SK-N-SH (cell line): ENCODE data around the gene LILRB3. TPM values are rescaled to one million over a fixed set of nuclear protein-coding genes. Genes with fewer than 3 reads are reported as not detected.

Experiments used
- CTCF ChIA-PET: fragments of 300-600, 350-600 bp; formaldehyde crosslinking; extraction: SDS; loops from one replicate; lab custom pipeline; 2021; lab: Yijun Ruan, JAX
- POLR2A ChIA-PET: fragments of 350-600 bp; sonication (Branson Sonifier 250); formaldehyde crosslinking; extraction: SDS; loops from one replicate; lab custom pipeline; 2020; ENCODE audit warnings: antibody characterized with exemption, inconsistent platforms; lab: Yijun Ruan, JAX
- DNase-seq: peaks from one replicate; pipeline ENCODE4 v3.0.0; 2012
- H2AFZ ChIP-seq: fragments of 200-600 bp; sonication (generic); 2 replicates; pipeline ENCODE4 v1.8.1; 2016; ENCODE audit warnings: antibody characterized with exemption, mild to moderate bottlenecking, low read depth
- H3F3A ChIP-seq: fragments of 200-600 bp; sonication (generic); replicated peaks from 2 replicates; pipeline ENCODE3; 2016; ENCODE audit warnings: antibody characterized with exemption, mild to moderate bottlenecking; ENCODE audit not compliant: insufficient read depth
- H3K27ac ChIP-seq, 2 experiments: fragments of 200-500 bp in 1 of 2; fragments of 200-600 bp in 1 of 2; sonication (Bioruptor generic) in 1 of 2; sonication (generic), shearing (Covaris generic) in 1 of 2; 2 replicates each; pipeline versions ENCODE4 v1.5.1 to v1.6.1; 2014 to 2016; ENCODE audit warnings: low read depth in 2 of 2, inconsistent platforms in 1 of 2, low read length in 1 of 2, mild to moderate bottlenecking in 1 of 2, mixed read lengths in 1 of 2
- H3K27me3 ChIP-seq: fragments of 200-600 bp; sonication (generic), shearing (Covaris generic); 2 replicates; pipeline ENCODE4 v1.6.1; 2016; ENCODE audit warnings: mixed run types; ENCODE audit not compliant: insufficient read depth
- H3K36me3 ChIP-seq, 2 experiments: fragments of 200-500 bp in 1 of 2; fragments of 200-600 bp in 1 of 2; sonication (Bioruptor generic) in 1 of 2; sonication (generic) in 1 of 2; replicated peaks in 1 of 2; 2 replicates each; pipeline versions ENCODE3 to v1.5.1; 2014 to 2016; ENCODE audit warnings: low read length in 1 of 2, mild to moderate bottlenecking in 1 of 2; ENCODE audit not compliant: insufficient read depth in 2 of 2, control insufficient read depth in 1 of 2
- H3K4me1 ChIP-seq, 2 experiments: fragments of 200-500 bp in 1 of 2; fragments of 200-600 bp in 1 of 2; sonication (Bioruptor generic) in 1 of 2; sonication (generic), shearing (Covaris generic) in 1 of 2; 2 replicates each; pipeline versions ENCODE4 v1.5.1 to v1.6.1; 2014 to 2016; ENCODE audit warnings: low read depth in 1 of 2, low read length in 1 of 2, mixed run types in 1 of 2; ENCODE audit not compliant: insufficient read depth in 2 of 2, control insufficient read depth in 1 of 2
- H3K4me2 ChIP-seq: fragments of 200-600 bp; sonication (generic), shearing (Covaris generic); 2 replicates; pipeline ENCODE4 v1.6.1; 2017; ENCODE audit warnings: mixed run types
- H3K4me3 ChIP-seq, 2 experiments: fragments of 200-500 bp in 1 of 2; fragments of 200-600 bp in 1 of 2; sonication (Bioruptor generic) in 1 of 2; sonication (generic), shearing (Covaris generic) in 1 of 2; 2 replicates each; pipeline versions ENCODE4 v1.5.1 to v1.8.1; 2014 to 2016; ENCODE audit warnings: low read depth in 2 of 2, inconsistent platforms in 1 of 2, low read length in 1 of 2, mild to moderate bottlenecking in 1 of 2, mixed read lengths in 1 of 2, moderate library complexity in 1 of 2
- H3K79me2 ChIP-seq: fragments of 200-600 bp; sonication (generic); 2 replicates; pipeline ENCODE4 v1.8.1; 2017; ENCODE audit warnings: mild to moderate bottlenecking; ENCODE audit not compliant: insufficient read depth
- H3K9ac ChIP-seq: fragments of 200-600 bp; sonication (generic); 2 replicates; pipeline ENCODE4 v1.6.1; 2017; ENCODE audit warnings: mixed run types
- H3K9me2 ChIP-seq: fragments of 200-600 bp; sonication (generic); 2 replicates; pipeline ENCODE4 v1.6.1; 2017; ENCODE audit warnings: mixed run types
- H3K9me3 ChIP-seq: fragments of 200-600 bp; sonication (generic); 2 replicates; pipeline ENCODE4 v1.6.1; 2017; ENCODE audit warnings: mixed run types, mild to moderate bottlenecking, moderate library complexity
- H4K20me1 ChIP-seq: fragments of 200-600 bp; sonication (generic); 2 replicates; pipeline ENCODE4 v1.6.1; 2017; ENCODE audit warnings: mild to moderate bottlenecking, mixed run types; ENCODE audit not compliant: insufficient read depth
- ELF1 ChIP-seq: IDR thresholded peaks from 2 replicates; pipeline ENCODE4 v1.4.0; 2012
- EP300 ChIP-seq, 2 experiments: IDR thresholded peaks; 2 replicates each; pipeline versions ENCODE4 v1.4.0 to v1.6.1; 2012; ENCODE audit warnings: borderline replicate concordance in 1 of 2, low read depth in 1 of 2, low read length in 1 of 2
- FOSL2 ChIP-seq: IDR thresholded peaks from 2 replicates; pipeline ENCODE4 v1.4.0; 2012; ENCODE audit warnings: low read depth, mild to moderate bottlenecking, moderate library complexity, borderline replicate concordance
- FOXJ3 ChIP-seq: sonication (generic); formaldehyde crosslinking; IDR thresholded peaks from 2 replicates; pipeline ENCODE4 v1.5.1; 2020; ENCODE audit warnings: mild to moderate bottlenecking, missing genetic modification reagents
- FOXM1 ChIP-seq: IDR thresholded peaks from 2 replicates; pipeline ENCODE4 v1.4.0; 2012; ENCODE audit warnings: low read depth, mild to moderate bottlenecking
- IRF3 ChIP-seq: fragments of 150-350 bp; IDR thresholded peaks from 2 replicates; pipeline ENCODE4 v1.6.1; 2016; ENCODE audit warnings: mild to moderate bottlenecking, low read depth, low read length
- JUND ChIP-seq: IDR thresholded peaks from 2 replicates; pipeline ENCODE4 v1.4.0; 2012
- MAX ChIP-seq: IDR thresholded peaks from 2 replicates; pipeline ENCODE4 v1.4.0; 2012; ENCODE audit warnings: low read depth
- MEF2A ChIP-seq: IDR thresholded peaks from 2 replicates; pipeline ENCODE4 v1.4.0; 2012; ENCODE audit warnings: low read depth, borderline replicate concordance
- MXI1 ChIP-seq: IDR thresholded peaks from 2 replicates; pipeline ENCODE4 v1.6.1; 2012; ENCODE audit warnings: mild to moderate bottlenecking, low read depth, low read length, improper control_type of control experiment
- PBX3 ChIP-seq: IDR thresholded peaks from 2 replicates; pipeline ENCODE4; 2012
- REST ChIP-seq: IDR thresholded peaks from 2 replicates; pipeline ENCODE4 v1.6.1; 2012; ENCODE audit warnings: mild to moderate bottlenecking, low read depth, low read length, moderate library complexity
- TAF1 ChIP-seq: IDR thresholded peaks from 2 replicates; pipeline ENCODE4 v1.6.1; 2012; ENCODE audit warnings: low read depth, mild to moderate bottlenecking, low read length, moderate library complexity, borderline replicate concordance
- TCF12 ChIP-seq: IDR thresholded peaks from 2 replicates; pipeline ENCODE4 v1.4.0; 2012
- YY1 ChIP-seq: IDR thresholded peaks from 2 replicates; pipeline ENCODE4 v1.4.0; 2012; ENCODE audit warnings: low read depth, mild to moderate bottlenecking
- ZBTB33 ChIP-seq: IDR thresholded peaks from 2 replicates; pipeline ENCODE4 v1.4.0; 2012; ENCODE audit warnings: low read depth, borderline replicate concordance
- WGBS: methylation state at CpG from one replicate; pipeline ENCODE4 v1.1.6; 2017; ENCODE audit warnings: low lambda C conversion rate; 5-methylcytosine and 5-hydroxymethylcytosine counted together
- polyA plus RNA-seq, 3 experiments: library from polyadenylated mRNA; depleted of rRNA; stranded (reverse); fragments of >200 nt; gene quantifications; 2 replicates each; pipeline ENCODE4 v1.2.3, GENCODE V29; 2012

LILRB3 gene
- polyA plus RNA-seq, 1 of the 3 experiments (the other 2 are of a cell fraction), result not detected

- H2AFZ ChIP-seq, result no peak overlapping the region
- CTCF ChIA-PET, result interaction anchor here (0.9 to 1.7 kb wide), 6 partner anchors 9 to 78 kb away, joined by 4 to 7 read pairs (median 5); no protein-coding TSS in a partner anchor
- H3K9me2 ChIP-seq, result no peaks in the 10 kb centered on the region
- no peak for TF ChIP-seq MEF2A
- peak; percentile 59 for TF ChIP-seq TCF12
- peak; percentile 74 for TF ChIP-seq MAX
- peak; percentile 76; the same call in 1 of the 2 replicates for TF ChIP-seq JUND
- no peak for TF ChIP-seq MXI1
- no peak for TF ChIP-seq ELF1
- peak; percentile 83 for TF ChIP-seq FOSL2
- no peak for TF ChIP-seq ZBTB33
- no peak for TF ChIP-seq FOXJ3
- TF ChIP-seq TAF1, result peak; percentile 60
- no peak for TF ChIP-seq IRF3
- peak in 1 of 2 experiments; percentile 57; a peak in 1 of 4 replicates for TF ChIP-seq EP300 (IDR thresholded peaks at IDR 0.05; ENCODE audit: borderline replicate concordance in 1 of 2, low read depth in 1 of 2, low read length in 1 of 2)
- H4K20me1 ChIP-seq, result no peaks in the 10 kb centered on the region
- POLR2A ChIA-PET, result interaction anchor here (0.6 to 4.1 kb wide), 3 partner anchors 12 to 19 kb away, joined by 3 to 50 read pairs (median 4); partner anchors contain the start of gene RPS9
- peak overlapping the region; percentile 94 to 97 for H3K27ac ChIP-seq
- whole genome bisulfite sequencing, result 6% methylated on average over 7 of the region's 12 CpGs
- no peak for DNase-seq
- peaks cover 0 to 15% of the 10 kb centered on the region in 2 experiments; a peak in 1 of 4 replicates for H3K4me1 ChIP-seq
- H3K4me2 ChIP-seq, result peak overlapping the region; percentile 90
- no peaks in the 10 kb centered on the region for H3K27me3 ChIP-seq
- H3K9me3 ChIP-seq, result no peaks in the 10 kb centered on the region
- H3K79me2 ChIP-seq, result peaks cover 69% of the 10 kb centered on the region
- H3K9ac ChIP-seq, result peak overlapping the region; percentile 92
- H3F3A ChIP-seq, result peaks cover 7% of the 10 kb centered on the region
- H3K36me3 ChIP-seq, result peaks cover 17 to 21% of the 10 kb centered on the region in 2 experiments
- peak overlapping the region; percentile 84 to 100 for H3K4me3 ChIP-seq
Measured at GRCh38 chr19:54188215-54188871, 34.5 kb downstream of the LILRB3 start.

GRCh38 chr19:54186934-54187381 lies 35.8 kb downstream of the LILRB3 start:
- Histone ChIP-seq H3F3A (peaks cover 10% of the 10 kb centered on the region), H3K27ac (no peak overlapping the region), H3K9me3 (no peaks in the 10 kb centered on the region), H2AFZ (no peak overlapping the region), H4K20me1 (no peaks in the 10 kb centered on the region), H3K9ac (0 out of 2 replicates have a peak overlapping the region, but pooled peaks have one; percentile 16), H3K4me3 (no peak overlapping the region), H3K36me3 (peaks cover 23% of the 10 kb centered on the region in 2 experiments), H3K27me3 (no peaks in the 10 kb centered on the region), H3K79me2 (peaks cover 56% of the 10 kb centered on the region), H3K4me1 (peaks cover 0 to 11% of the 10 kb centered on the region in 2 experiments; a peak in 1 of 4 replicates), H3K4me2 (peak overlapping the region; percentile 90), H3K9me2 (no peaks in the 10 kb centered on the region)
- DNase-seq, result no peak
- POLR2A ChIA-PET, result no interaction called here
- 88% methylated on average over 10 of the region's 11 CpGs for WGBS
- CTCF ChIA-PET, result interaction anchor here (1.2 kb wide), 1 partner anchor 19 kb away, joined by 4 read pairs; no protein-coding TSS in a partner anchor
- TF ChIP-seq ZBTB33, result no peak
- no peak for TF ChIP-seq REST
- TF ChIP-seq FOXM1, result no peak
- no peak for TF ChIP-seq TCF12
- TF ChIP-seq PBX3, result no peak
- TF ChIP-seq YY1, result no peak
